H9 (cell line): ENCODE results near the gene C16orf87. TPM values are rescaled to one million over a fixed set of nuclear protein-coding genes. Genes with fewer than 3 reads are reported as not detected.

Source experiments
- DNase-seq: peaks from one replicate; pipeline ENCODE4 v3.0.0-alpha.2; 2017
- H2AFZ ChIP-seq: one replicate; pipeline ENCODE4 v1.6.1; 2013; ENCODE audit warnings: mild to moderate bottlenecking, low read length, control low read depth, moderate library complexity
- H2AK5ac ChIP-seq: 2 replicates; pipeline ENCODE4 v1.6.1; 2013; ENCODE audit warnings: low read length, control low read depth, mixed read lengths; ENCODE audit not compliant: insufficient read length
- H2BK120ac ChIP-seq: one replicate; pipeline ENCODE4 v1.6.1; 2013; ENCODE audit warnings: low read depth, mild to moderate bottlenecking, low read length, control low read depth, inconsistent platforms; ENCODE audit not compliant: poor library complexity, severe bottlenecking
- H2BK12ac ChIP-seq: 2 replicates; pipeline ENCODE4 v1.6.1; 2013; ENCODE audit warnings: low read length, control low read depth, mixed read lengths, low read depth; ENCODE audit not compliant: insufficient read length
- H2BK15ac ChIP-seq: 2 replicates; pipeline ENCODE4 v1.6.1; 2013; ENCODE audit warnings: low read depth, low read length, control low read depth
- H2BK20ac ChIP-seq: one replicate; pipeline ENCODE4 v1.6.1; 2013; ENCODE audit warnings: low read depth, mild to moderate bottlenecking, low read length, control low read depth, inconsistent platforms; ENCODE audit not compliant: poor library complexity, severe bottlenecking
- H2BK5ac ChIP-seq: 2 replicates; pipeline ENCODE4 v1.6.1; 2013; ENCODE audit warnings: low read length, control low read depth, mixed read lengths; ENCODE audit not compliant: insufficient read length
- H3K14ac ChIP-seq: 2 replicates; pipeline ENCODE4 v1.6.1; 2013; ENCODE audit warnings: low read length, control low read depth; ENCODE audit not compliant: insufficient read depth
- H3K18ac ChIP-seq: 2 replicates; pipeline ENCODE4 v1.6.1; 2013; ENCODE audit warnings: low read depth, mild to moderate bottlenecking, mixed read lengths, low read length, control low read depth; ENCODE audit not compliant: insufficient read length
- H3K23ac ChIP-seq: 2 replicates; pipeline ENCODE4 v1.6.1; 2013; ENCODE audit warnings: low read length, control low read depth, mixed read lengths, low read depth; ENCODE audit not compliant: insufficient read length
- H3K23me2 ChIP-seq: 2 replicates; pipeline ENCODE4 v1.6.1; 2013; ENCODE audit warnings: low read depth, mild to moderate bottlenecking, mixed read lengths, low read length, control low read depth; ENCODE audit not compliant: insufficient read length, poor library complexity, severe bottlenecking
- H3K27ac ChIP-seq: 2 replicates; pipeline ENCODE4 v1.5.1; 2013; ENCODE audit warnings: low read length, control low read depth, mixed read lengths, low read depth; ENCODE audit not compliant: insufficient read length
- H3K27me3 ChIP-seq: 2 replicates; pipeline ENCODE4 v1.6.1; 2013; ENCODE audit warnings: low read length, control low read depth, inconsistent platforms; ENCODE audit not compliant: insufficient read depth
- H3K4ac ChIP-seq: 2 replicates; pipeline ENCODE4 v1.6.1; 2013; ENCODE audit warnings: low read depth, mild to moderate bottlenecking, control low read depth, inconsistent platforms, low read length, moderate library complexity
- H3K4me1 ChIP-seq: 2 replicates; pipeline ENCODE4 v1.6.1; 2013; ENCODE audit warnings: low read length, control low read depth, inconsistent platforms; ENCODE audit not compliant: insufficient read depth
- H3K4me2 ChIP-seq: 2 replicates; pipeline ENCODE4 v1.6.1; 2013; ENCODE audit warnings: low read length, control low read depth, mixed read lengths; ENCODE audit not compliant: insufficient read length, insufficient read depth
- H3K56ac ChIP-seq: 2 replicates; pipeline ENCODE4 v1.6.1; 2013; ENCODE audit warnings: low read depth, mild to moderate bottlenecking, mixed read lengths, low read length, control low read depth; ENCODE audit not compliant: insufficient read length
- H3K79me1 ChIP-seq: 2 replicates; pipeline ENCODE4 v1.6.1; 2013; ENCODE audit warnings: low read depth, mild to moderate bottlenecking, moderate library complexity, low read length, control low read depth, inconsistent platforms; ENCODE audit not compliant: insufficient read depth, poor library complexity, severe bottlenecking
- H3K79me2 ChIP-seq: 2 replicates; pipeline ENCODE4 v1.6.1; 2013; ENCODE audit warnings: low read length, control low read depth, inconsistent platforms; ENCODE audit not compliant: insufficient read depth
- H3K9ac ChIP-seq: 2 replicates; pipeline ENCODE4 v1.6.1; 2013; ENCODE audit warnings: low read length, control low read depth, mixed read lengths; ENCODE audit not compliant: insufficient read length; ENCODE audit errors: extremely low read depth
- H3K9me3 ChIP-seq: one replicate; pipeline ENCODE4 v1.6.1; 2013; ENCODE audit warnings: low read depth, low read length, inconsistent platforms; ENCODE audit not compliant: control insufficient read depth
- H3T11ph ChIP-seq: one replicate; pipeline ENCODE4 v1.6.1; 2013; ENCODE audit warnings: mild to moderate bottlenecking, low read length, control low read depth, inconsistent platforms
- H4K20me1 ChIP-seq: one replicate; pipeline ENCODE4 v1.6.1; 2013; ENCODE audit not compliant: control insufficient read depth, insufficient read length, insufficient read depth
- H4K5ac ChIP-seq: 2 replicates; pipeline ENCODE4 v1.6.1; 2013; ENCODE audit warnings: low read depth, mild to moderate bottlenecking, mixed read lengths, low read length, control low read depth; ENCODE audit not compliant: insufficient read length
- H4K8ac ChIP-seq: replicated peaks from 2 replicates; pipeline ENCODE4 v1.6.1; 2013; ENCODE audit warnings: low read length, control low read depth, mixed read lengths, low read depth; ENCODE audit not compliant: insufficient read length
- H4K91ac ChIP-seq: 2 replicates; pipeline ENCODE4 v1.6.1; 2013; ENCODE audit warnings: low read depth, mild to moderate bottlenecking, moderate library complexity, mixed read lengths, low read length, control low read depth; ENCODE audit not compliant: insufficient read length
- H3K27ac Mint-ChIP-seq, 3 experiments: 2 replicates in 2 of 3; 3 replicates in 1 of 3; pipeline ENCODE4 v1.8.0; 2020 to 2021; ENCODE audit warnings: mixed read lengths in 3 of 3, mild to moderate bottlenecking in 1 of 3, moderate library complexity in 1 of 3
- H3K27me3 Mint-ChIP-seq: 2 replicates; pipeline ENCODE4 v1.8.0; 2021; ENCODE audit warnings: low read depth, mild to moderate bottlenecking, moderate library complexity, mixed read lengths
- H3K36me3 Mint-ChIP-seq, 3 experiments: 2 replicates in 2 of 3; 3 replicates in 1 of 3; pipeline ENCODE4 v1.8.0; 2020 to 2021; ENCODE audit warnings: low read depth in 3 of 3, mixed read lengths in 3 of 3; ENCODE audit not compliant: insufficient read depth in 1 of 3
- H3K4me1 Mint-ChIP-seq, 2 experiments: 2 replicates each; pipeline ENCODE4 v1.8.0; 2020; ENCODE audit warnings: mixed read lengths in 2 of 2
- H3K4me3 Mint-ChIP-seq, 2 experiments: 2 replicates in 1 of 2; 3 replicates in 1 of 2; pipeline ENCODE4 v1.8.0; 2020 to 2021; ENCODE audit warnings: mild to moderate bottlenecking in 2 of 2, mixed read lengths in 2 of 2, moderate library complexity in 1 of 2
- H3K9me3 Mint-ChIP-seq, 2 experiments: 2 replicates in 1 of 2; 3 replicates in 1 of 2; pipeline ENCODE4 v1.8.0; 2020; ENCODE audit warnings: mild to moderate bottlenecking in 2 of 2, mixed read lengths in 2 of 2, moderate library complexity in 1 of 2
- CTCF ChIP-seq: fragments of 200-600 bp; sonication (generic); conservative IDR thresholded peaks from 3 replicates; pipeline ENCODE4 v1.8.0; 2021; ENCODE audit warnings: antibody characterized with exemption, mild to moderate bottlenecking
- WGBS: extraction: QIAGEN DNeasy Blood & Tissue Kit; methylation state at CpG from one replicate; pipeline ENCODE4 v1.1.7; 2013; ENCODE audit warnings: missing lambda C conversion rate, low lambda C conversion rate, mixed read lengths; ENCODE audit not compliant: insufficient read length; ENCODE audit errors: extremely low coverage; 5-methylcytosine and 5-hydroxymethylcytosine counted together
- total RNA-seq: library from RNA; stranded (reverse); gene quantifications from 2 replicates; pipeline ENCODE4 v1.2.1, GENCODE V29; 2021

The C16orf87 gene
- total RNA-seq, 1 experiment from 2014 or later: 16.7 TPM

GRCh38 chr16:46808997-46809396 is 22.0 kb downstream of the C16orf87 start:
- DNase-seq: no peak
- H2BK120ac ChIP-seq: no peak overlapping the region
- H2BK12ac ChIP-seq: no peak overlapping the region
- no peaks in the 10 kb centered on the region for H3K4me1 ChIP-seq
- H3K27ac Mint-ChIP-seq: no peak overlapping the region
- H4K8ac ChIP-seq: no peak overlapping the region
- H4K5ac ChIP-seq: no peak overlapping the region
- no peak overlapping the region for H3K4me3 Mint-ChIP-seq
- no peak overlapping the region for H2BK20ac ChIP-seq
- no peak overlapping the region for H3K56ac ChIP-seq
- no peak overlapping the region for H3K14ac ChIP-seq
- TF ChIP-seq CTCF: no peak
- peaks cover 0 to 4% (median 1%) of the 10 kb centered on the region in 3 experiments; a peak in 3 of 7 replicates for H3K36me3 Mint-ChIP-seq
- no peak overlapping the region for H2BK15ac ChIP-seq
- no peak overlapping the region for H4K91ac ChIP-seq
- H3K79me2 ChIP-seq: peaks cover 4% of the 10 kb centered on the region; the same call in 1 of the 2 replicates
- no peak overlapping the region for H2AFZ ChIP-seq
- H3K4me2 ChIP-seq: no peak overlapping the region
- no peak overlapping the region for H3K23ac ChIP-seq
- no peaks in the 10 kb centered on the region for H3K27me3 ChIP-seq
- H3K4me1 Mint-ChIP-seq: peaks cover 0 to 6% of the 10 kb centered on the region in 2 experiments; a peak in 1 of 4 replicates
- H3K18ac ChIP-seq: no peak overlapping the region
- H3T11ph ChIP-seq: no peak overlapping the region
- no peaks in the 10 kb centered on the region for H3K79me1 ChIP-seq
- no peak overlapping the region for H3K4ac ChIP-seq
- H3K27me3 Mint-ChIP-seq: no peaks in the 10 kb centered on the region
- WGBS: no CpG with 5 or more reads among the region's 4 CpGs
- no peaks in the 10 kb centered on the region for H4K20me1 ChIP-seq
- no peak overlapping the region for H2BK5ac ChIP-seq
- H3K9ac ChIP-seq: no peak overlapping the region
- H3K9me3 Mint-ChIP-seq: 0 out of 5 replicates have a peak, but pooled peaks cover 0 to under 1% of the 10 kb centered on the region in 2 experiments
- no peak overlapping the region for H2AK5ac ChIP-seq
- no peak overlapping the region for H3K27ac ChIP-seq
- no peaks in the 10 kb centered on the region for H3K9me3 ChIP-seq
- H3K23me2 ChIP-seq: no peaks in the 10 kb centered on the region
